Vagina (tissue), 2 donors: Measurements from ENCODE around the gene SWAP70.

ENCODE experiments used
- CTCF ChIP-seq, 3 experiments: fragments of 450-650 bp in 2 of 3; fragments of 200-600 bp in 1 of 3; sonication (generic) in 1 of 3; IDR thresholded peaks; one replicate each; pipeline ENCODE4 v1.5.1; 2017 to 2019; ENCODE audit warnings: antibody characterized with exemption in 3 of 3, mild to moderate bottlenecking in 2 of 3, moderate library complexity in 2 of 3
- POLR2A ChIP-seq, 2 donors: fragments of 450-650 bp; IDR thresholded peaks; one replicate each; pipeline ENCODE4 v1.6.1; 2017; ENCODE audit warnings: antibody characterized with exemption in 2 of 2, mild to moderate bottlenecking in 2 of 2, moderate library complexity in 2 of 2
- POLR2AphosphoS5 ChIP-seq, 2 donors: sonication (generic); formaldehyde crosslinking; IDR thresholded peaks; one replicate each; pipeline ENCODE4 v1.9.0; 2017; ENCODE audit warnings: antibody characterized with exemption in 2 of 2, mild to moderate bottlenecking in 2 of 2, low read depth in 1 of 2; ENCODE audit not compliant: insufficient read depth in 1 of 2

GRCh38 chr11:9763301-9763700, 99.4 kb downstream of the SWAP70 start:
- TF ChIP-seq CTCF (IDR thresholded peaks at IDR 0.05) (no peak), POLR2A (IDR thresholded peaks at IDR 0.05) (no peak), POLR2AphosphoS5 (IDR thresholded peaks at IDR 0.05; ENCODE audit: insufficient read depth in 1 of 2, low read depth in 1 of 2) (no peak)
